Astrocyte (in vitro differentiated cells and primary cell): ENCODE results near the gene GPR158.

Experiments used
- CTCF ChIP-seq: IDR thresholded peaks from 2 replicates; pipeline ENCODE4 v1.5.1; 2011; ENCODE audit warnings: low read depth, mild to moderate bottlenecking, inconsistent platforms, low read length, moderate library complexity; ENCODE audit not compliant: insufficient read depth
- EZH2 ChIP-seq: IDR thresholded peaks from 2 replicates; pipeline ENCODE4 v1.6.1; 2012; ENCODE audit warnings: mild to moderate bottlenecking, low read length, inconsistent platforms; ENCODE audit not compliant: insufficient read depth

- TF ChIP-seq CTCF = no peak
- TF ChIP-seq EZH2 = no peak
Observed at GRCh38 chr10:25632802-25633201, 458.0 kb downstream of the GPR158 start.
